ENCODE measurements around the gene CEP43.
A peak's percentile ranks its signal among the peaks of the same experiment; 100 is the strongest.

Gene CEP43, protein sequence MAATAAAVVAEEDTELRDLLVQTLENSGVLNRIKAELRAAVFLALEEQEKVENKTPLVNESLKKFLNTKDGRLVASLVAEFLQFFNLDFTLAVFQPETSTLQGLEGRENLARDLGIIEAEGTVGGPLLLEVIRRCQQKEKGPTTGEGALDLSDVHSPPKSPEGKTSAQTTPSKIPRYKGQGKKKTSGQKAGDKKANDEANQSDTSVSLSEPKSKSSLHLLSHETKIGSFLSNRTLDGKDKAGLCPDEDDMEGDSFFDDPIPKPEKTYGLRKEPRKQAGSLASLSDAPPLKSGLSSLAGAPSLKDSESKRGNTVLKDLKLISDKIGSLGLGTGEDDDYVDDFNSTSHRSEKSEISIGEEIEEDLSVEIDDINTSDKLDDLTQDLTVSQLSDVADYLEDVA

DNA sequence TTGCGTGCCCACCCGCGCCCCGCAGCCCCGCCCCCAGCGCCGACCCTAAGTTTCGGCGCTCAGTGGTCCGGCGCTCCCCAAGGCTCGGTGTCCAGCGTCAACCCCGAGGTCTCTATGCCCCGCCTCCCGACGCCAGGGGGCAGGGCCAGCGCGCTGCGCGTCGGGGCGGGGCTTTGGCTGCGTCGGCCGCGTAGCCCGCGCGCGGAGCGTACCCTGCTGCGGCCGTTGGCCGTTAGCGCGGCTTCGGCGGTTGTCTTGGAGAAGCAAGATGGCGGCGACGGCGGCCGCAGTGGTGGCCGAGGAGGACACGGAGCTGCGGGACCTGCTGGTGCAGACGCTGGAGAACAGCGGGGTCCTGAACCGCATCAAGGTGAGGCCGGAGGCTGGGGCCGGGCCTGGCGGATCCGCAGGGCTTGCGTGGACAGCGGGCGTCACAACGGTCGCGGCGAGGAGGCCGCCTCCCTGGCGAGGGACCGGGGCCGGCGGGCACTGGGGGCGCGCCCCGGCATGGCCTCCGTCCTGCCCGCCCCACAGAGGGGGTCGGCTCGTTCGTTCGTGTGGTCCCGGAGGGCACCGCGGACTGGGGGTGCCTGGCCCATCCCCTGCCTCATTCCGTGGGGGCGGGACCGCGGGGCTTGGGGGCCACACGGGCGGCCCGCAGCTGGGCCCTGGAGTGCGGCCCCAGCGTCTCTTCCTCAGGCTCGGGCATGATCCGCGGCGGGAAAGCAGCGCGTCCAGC is at the start of gene CEP43:
TSS of gene CEP43 (plus strand) at position 253 of the 739 bp plus-strand sequence. CDS start at position 269, 16 bp downstream.
- peak; percentile 94 for DNase-seq (ENCODE audit: low read depth)

DNA sequence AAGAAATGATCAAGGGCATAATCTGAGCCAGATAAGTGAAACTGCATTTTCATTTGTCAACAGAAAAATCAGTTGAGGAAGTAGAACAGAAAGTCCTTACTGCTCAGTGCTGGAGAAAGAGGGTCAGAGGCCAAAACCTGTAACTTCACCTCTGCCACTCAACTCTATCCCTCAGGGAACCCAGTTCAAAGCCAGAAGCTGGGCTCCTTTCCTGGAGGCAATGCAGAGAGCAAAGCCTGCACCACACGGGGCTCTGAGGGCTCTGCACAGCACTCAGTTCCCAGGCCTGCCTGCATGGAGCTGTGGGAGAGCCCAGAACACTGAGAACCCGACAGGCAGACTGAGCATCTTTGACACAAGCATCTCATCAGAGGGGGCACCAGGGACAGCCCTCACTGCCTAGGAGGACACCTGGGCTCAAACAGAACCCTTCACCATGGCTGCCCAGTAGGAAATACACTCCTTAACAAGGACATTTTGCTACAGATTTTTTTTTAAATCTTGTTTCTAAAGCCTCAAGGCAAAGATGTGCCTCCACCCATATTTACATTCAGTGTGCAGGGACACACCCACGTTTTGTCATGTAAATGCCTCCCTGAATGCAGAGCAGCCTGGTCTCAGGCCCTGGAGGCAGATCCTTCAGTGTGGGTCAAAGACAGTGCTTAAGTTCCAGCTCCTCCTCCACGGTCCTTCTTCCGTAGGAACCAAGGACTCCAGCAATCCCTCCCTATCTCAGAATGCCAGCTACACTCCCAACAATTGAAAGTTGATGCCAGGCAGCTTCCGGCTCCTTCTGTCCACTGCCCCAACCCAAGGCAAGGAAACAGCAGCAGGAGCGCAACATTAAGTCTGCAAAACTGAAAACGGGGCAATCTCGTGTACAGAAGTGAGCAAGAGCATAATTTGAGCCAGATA is 49.4 kb upstream of the CEP43 start:
- DNase-seq (ENCODE audit: low read depth), result no peak

DNA sequence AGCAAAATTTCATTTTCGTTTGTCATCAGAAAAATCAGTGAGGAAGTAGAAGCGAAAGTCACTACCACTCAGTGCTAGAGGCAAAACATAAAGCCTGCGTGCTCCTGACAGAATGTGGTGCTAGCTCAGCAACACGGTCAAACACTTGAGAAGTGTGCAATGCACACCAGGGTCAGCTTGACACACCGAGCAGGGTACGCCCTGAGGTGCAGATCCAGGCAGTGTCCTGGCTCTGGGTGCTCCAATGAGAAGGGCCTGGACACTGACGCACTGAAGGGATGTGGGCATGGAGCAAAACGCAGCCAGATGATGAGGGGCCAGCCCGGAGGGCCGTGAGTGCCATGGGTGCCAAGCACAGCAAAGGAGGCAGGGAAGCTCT is 48.8 kb upstream of the CEP43 start:
- no peak for DNase-seq (ENCODE audit: low read depth)

DNA sequence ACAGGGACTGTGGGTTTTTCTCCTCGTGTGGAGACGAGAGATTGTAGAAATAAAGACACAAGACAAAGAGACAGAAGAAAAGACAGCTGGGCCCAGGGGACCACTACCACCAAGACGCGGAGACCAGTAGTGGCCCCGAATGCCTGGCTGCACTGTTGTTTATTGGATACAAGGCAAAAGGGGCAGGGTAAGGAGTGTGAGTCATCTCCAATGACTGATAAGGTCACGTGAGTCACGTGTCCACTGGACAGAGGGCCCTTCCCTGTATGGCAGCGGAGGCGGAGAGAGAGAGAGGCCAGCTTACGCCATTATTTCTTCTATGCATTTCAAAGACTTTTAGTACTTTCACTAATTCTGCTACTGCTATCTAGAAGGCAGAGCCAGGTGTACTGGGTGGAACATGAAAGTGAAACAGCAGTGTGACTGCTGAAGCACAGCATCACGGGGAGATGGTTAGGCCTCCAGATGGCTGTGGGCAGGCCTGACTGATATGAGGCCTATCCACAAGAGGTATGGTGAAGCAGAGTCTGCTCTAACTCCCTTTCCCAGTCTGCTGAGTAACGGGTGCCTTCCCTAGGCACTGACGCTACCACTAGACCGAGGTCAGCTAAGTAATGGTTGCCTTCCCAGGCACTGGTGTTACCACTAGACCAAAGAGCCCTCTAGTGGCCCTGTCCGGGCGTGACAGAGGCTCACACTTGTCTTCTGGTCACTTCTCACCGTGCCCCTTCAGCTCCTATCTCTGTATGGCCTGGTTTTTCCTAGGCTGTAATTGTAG is 48.1 kb upstream of the CEP43 start:
- DNase-seq (ENCODE audit: low read depth), result peak; percentile 75

DNA sequence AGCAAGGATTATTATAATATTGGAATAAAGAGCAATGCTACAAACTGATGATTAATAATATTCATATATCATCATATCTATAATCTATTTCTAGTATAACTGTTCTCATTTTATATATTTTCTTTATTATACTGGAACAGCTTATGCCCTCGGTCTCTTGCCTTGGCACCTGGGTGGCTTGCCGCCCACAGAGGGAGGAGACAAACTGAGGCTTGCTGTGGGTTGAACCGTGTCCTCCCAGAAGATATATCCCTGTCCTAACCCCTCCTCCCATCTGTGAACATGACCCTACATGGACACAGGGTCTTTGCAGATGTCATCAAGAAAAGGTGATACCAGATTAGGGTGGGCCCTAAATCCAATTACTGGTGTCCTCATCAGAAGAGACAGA is 47.5 kb upstream of the CEP43 start:
- no peak for DNase-seq (ENCODE audit: low read depth)

DNA sequence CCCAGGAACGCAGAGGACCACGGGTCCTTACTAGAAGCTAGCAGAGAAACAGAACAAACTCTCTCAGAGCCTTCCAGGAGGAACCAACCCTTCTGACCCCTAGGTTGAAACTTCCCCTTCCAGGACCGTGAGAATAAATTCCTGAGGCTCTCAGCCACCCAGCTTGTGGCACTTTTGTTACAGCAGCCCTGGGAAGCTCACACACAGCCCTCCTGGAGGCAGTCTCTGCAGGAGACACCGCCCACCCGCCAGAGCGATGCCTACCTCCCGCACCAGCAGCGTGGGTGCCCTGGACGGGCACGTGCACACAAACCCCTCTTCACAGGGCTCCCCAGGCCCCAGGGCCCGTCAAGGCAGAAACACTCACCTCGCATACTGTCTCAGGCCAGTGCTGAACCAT is 47.1 kb upstream of the CEP43 start:
- DNase-seq (ENCODE audit: low read depth), result no peak

DNA sequence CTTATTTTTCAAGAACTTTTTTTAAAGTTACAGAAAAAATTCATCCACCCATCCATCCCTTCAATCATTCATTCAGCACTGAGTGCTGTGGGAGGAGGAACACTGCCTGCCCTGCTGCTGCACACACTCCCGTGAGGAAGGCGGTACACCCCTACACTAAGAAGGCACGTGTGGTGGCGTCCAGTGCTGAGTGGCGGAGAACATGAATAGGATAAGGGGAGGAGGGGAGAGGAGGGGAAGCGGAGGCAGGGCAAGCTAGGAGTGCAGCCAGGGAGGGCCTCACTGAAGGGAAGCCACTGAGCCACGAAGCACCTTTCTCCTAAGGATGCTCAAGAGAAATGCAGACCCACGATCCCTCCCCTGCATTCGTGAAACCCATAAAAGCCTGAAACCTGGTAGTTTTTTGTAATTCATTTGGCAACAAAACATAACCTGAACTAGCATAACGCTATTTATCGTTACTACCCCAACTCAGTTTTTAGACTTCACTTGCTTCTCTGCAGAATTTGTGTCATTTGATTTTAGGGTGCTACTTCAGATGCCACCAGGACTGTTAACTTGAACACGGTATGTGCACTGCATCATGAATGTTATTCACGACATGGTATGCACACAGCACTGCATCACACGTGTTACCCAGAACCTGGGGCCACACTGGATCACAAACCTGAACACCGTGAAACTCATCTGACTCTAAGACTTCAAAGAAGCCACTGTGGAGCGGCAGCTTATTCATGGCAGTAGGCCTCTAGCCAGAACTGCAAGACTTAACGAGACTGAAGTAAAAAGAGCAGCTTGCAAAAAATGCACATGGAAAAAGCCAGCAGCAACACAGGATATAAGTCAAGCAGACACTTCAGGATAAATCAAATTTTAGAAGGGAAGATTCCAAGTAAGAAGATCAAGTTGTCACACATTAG is 46.4 kb upstream of the CEP43 start:
- no peak for DNase-seq (ENCODE audit: low read depth)

DNA sequence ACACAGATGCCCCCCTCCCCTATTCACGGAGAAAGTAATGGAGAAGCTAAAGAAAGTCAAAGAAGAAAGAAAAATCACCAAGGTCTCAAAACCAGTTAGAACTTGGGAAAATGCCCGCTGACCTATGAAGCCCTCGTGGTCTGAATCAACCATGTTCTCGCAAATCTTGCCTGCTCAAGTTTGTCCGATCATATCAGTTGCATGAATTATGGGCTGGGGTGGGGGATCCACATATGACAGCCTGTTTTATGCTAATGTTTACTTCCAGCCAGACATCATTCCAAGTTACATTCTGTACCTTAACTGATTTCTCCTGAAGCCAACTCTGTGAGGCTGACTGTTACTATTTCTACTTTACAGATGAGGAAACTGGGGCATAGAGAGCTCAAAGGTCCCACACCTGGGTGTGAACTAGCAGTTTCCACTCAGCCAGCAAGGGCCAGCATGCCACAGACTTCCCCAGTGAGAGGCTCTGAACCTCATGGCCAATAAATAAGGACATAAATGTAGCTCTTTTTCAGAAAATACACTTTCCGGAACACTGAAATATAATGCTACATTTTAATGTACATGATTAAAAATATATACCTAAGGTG is 45.0 kb upstream of the CEP43 start:
- DNase-seq (ENCODE audit: low read depth), result no peak

DNA sequence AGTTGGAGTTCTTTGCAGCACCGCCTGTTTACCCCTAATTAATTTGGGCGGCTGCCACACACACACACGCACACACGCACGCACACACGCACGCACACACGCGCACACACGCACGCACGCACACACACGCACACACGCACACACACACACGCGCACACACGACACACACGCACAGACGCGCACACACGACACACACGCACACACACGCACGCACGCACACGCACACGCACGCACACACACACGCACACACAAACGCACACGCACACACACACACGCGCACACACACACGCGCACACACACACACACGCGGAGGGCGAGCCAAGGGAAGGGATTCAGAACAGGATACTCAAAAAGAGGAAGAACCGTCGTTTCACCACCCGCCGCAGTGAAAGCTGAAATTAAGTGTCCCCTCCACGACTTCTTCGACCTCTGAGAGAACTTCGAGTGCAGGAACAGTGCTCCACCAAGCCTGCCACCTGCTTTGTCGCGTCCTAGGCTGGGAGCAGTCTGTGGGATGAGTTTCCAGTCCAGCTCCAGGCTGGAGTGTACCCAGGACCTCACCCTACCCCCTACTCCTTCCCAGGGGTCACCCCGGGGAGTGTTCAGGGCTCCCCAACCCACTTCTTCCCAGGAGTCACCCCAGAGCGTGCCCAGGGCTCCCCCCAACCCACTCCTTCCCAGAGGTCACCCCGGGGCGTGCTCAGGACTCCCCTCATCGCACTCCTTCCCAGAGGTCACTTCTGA is 43.9 kb upstream of the CEP43 start:
- DNase-seq (ENCODE audit: low read depth), result no peak

DNA sequence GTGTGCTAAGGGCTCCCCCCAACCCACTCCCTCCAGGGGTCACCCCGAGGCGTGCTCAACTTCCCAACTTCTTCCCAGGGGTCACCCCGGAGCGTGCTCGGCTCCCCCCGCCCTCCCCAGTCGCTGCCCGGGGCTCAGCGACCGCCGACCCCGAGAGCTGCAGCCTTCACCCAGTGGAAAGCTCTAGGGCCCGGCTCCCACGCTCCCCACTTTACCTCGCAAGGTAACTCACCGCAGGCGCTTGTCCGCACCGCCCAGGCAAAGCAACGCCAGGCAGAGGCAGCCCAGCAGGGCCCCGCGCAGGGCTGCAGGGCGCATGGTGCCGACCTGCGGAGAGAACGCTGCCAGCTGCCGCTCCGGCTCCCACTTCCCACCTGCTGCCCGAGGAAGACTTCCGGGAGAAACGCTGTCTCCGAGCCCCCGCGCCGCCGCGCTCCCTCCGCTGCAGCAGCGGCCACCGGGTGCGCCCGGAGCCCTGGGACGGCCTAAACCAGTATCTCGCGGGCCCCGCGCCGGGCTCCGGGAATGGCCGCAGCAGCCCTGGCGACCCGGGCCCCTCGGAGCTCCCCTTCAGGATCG is 43.2 kb upstream of the CEP43 start:
- peak; percentile 44 for DNase-seq (ENCODE audit: low read depth)

DNA sequence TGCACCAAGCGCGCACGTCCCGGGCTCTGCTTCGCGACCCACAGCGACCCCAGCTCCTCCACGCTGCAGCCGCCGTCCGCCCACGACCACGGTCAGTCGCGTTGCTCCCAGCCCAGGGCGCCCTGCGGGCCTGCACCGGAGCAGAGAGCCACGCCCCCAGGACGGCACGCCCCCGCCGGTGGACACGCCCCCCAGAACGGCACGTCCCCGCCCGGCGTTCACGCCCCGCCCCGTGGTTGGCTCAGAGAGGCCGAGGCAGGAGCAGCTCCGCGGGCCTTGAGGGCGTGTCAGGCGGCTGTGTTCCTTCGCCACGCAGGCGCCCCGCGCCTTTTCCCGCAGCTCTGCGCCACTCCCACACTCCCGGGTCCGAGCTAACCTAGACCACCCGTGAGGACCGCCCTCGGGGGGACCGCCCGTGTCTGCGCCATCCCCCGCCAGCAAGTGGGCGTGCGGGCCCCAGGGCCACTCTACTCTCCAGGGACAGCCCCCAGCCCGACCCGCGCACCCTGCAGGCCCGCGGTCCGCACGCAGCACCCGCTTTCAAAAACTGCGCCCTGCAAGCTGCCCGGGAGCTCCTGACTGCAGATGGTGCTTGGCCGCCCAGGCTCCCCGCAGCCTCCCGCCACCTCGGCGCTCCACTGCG is 42.6 kb upstream of the CEP43 start, which contains the start of gene RNASET2:
TSS of gene RNASET2 (minus strand) at position 107 of the 643 bp plus-strand sequence. CDS start 368 bp downstream, outside the sequence.
- peak; percentile 88 for DNase-seq (ENCODE audit: low read depth)

DNA sequence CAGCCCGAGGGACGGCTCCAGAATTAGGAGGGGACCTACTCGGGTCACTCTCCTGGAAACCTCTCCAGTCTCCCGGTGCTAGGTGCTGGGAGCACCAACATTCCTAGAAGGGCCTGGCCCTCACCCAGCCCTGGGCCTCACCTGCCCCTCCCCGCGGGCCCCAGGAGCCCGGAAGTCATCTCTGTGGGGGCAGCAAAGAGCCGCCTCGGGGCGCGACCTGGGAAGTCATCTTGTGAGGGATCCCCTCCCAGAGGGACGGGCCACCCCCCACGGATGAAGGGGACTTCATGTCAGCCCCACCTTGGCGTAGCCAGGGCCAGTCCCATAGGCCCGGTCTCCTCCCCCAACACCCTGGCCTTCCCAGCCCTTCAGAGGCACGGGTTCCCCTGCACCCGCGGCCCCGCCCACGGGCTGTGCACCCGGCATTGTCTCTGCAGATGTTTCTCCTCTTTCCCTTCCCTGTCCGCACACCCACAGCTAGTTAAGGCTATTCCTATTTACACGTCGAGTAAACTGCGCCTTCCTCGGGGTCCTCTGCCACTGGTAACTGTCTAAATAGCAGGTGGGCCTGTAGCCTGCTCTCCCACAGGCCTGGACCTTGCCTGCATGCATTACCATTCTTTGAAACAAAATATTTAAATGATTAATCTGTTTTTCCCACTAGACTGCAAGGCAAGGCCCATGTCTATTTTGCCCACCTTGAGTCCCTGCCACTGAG is 42.0 kb upstream of the CEP43 start:
- peak; percentile 10 for DNase-seq (ENCODE audit: low read depth)

DNA sequence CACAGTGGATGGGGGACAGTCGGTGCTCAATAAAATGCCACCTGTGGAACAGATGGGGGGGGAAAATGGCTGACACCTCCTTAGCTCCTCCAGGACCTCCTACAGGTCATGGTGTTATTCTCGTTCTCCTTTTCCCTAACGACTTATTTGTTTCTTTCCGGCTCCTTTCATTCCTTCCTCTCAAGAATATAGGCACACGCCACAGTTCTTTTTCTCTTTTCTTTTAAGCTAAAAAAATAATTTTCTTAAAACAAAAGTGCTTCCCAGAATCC is 41.5 kb upstream of the CEP43 start:
- DNase-seq (ENCODE audit: low read depth), result no peak

DNA sequence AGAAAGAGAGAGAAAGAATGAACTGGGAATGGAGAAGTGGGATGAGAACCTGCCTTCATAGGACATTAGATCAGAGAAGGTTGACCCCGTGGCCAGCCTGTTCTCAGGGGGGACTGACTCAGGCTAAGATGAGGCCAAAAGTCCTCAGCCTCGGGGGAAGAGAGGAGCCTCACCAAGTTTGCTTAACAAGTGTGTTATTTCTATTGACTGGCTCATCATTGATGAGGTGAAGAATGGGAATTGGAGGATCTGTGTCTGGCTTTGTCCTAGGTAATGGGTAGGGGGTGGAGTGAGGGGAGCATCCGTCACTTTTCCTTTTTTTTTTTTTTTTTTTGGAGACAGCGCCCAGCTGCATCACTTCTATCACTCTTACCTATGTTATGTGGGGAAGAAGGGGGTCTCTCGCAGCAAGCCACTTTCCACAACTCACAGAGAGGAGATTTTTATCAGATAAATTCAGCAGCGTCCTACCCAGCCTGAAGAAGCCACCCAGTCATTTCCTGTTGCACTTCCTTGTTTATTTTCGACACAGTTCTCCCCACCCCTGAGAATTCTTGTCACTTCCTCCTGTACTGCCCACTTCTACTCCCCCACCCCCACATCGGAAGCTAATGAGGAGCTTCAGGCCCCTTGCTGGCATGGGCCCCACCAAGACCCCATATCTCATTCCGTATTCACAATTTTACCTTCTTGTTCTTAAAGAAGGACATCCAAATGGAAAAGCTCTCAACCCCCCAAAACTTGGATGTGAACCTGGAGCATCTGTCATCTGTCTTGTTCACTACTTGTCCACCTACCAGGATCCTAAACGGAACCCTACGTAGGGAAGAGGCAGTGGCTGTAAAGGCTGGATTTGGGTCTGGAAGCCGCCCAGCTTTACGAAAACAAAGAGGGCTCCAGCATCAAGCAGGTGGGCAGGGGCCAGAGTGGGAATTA is 40.0 kb upstream of the CEP43 start:
- peak; percentile 30 for DNase-seq (ENCODE audit: low read depth)

DNA sequence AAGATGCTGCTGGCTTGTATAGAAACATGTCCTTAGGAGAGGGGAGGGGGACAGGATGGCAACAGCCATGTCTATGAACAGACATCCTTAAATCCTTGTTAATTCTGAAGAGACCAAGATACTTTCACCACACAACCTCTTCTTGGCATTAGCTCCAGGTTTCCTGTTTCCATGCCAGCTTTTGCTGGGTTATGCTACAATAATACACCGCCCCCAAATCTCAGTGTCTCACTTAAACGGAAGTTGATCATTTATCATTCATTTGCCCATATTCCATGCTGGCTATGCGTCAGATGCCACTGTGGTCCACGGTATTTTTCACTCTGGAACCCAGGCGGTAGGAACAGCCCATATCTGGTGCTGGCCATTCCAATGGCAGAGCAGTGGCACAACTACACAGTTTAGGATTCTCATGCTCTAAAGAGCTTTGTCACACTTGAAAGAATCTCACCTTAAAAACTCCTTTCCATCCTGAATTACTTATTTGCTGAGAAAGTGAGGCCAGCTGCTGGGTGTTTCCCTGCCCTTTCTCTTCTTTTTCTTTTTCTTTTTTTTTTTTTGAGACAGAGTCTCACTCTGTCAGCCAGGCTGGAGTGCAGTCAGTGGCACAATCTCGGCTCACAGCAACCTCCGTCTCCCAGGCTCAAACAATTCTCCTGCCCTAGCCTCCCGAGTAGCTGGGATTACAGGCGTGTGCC is 39.1 kb upstream of the CEP43 start:
- no peak for DNase-seq (ENCODE audit: low read depth)

DNA sequence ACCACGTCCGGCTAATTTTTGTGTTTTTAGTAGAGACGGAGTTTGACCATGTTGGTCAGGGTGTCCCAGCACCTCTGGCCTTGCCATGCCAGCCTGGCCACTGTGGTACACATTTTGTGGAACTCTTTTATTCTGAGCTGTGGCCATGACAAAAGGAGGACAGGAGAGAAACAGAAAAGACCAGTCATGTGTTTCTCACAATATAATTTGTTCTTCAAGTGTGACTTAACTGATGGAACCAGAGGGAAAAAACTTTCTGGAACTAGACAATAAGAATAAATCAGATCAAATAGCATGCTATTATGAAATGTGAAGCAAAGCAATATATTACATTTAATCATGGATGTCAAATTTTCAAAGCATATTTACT is 38.6 kb upstream of the CEP43 start:
- DNase-seq (ENCODE audit: low read depth), result no peak

Data from ELR (cell line).